SJCRH30 (cell line): ENCODE data around the gene TMEM225B. TPM values are rescaled to one million over a fixed set of nuclear protein-coding genes. Genes with fewer than 3 reads are reported as not detected.
"Not testable (repeated sequence)": the region's sequence is repeated elsewhere in the genome, so short reads cannot be mapped to it uniquely, and the experiment has no call there.

Experiments used
- DNase-seq, 2 experiments: peaks; one replicate each; pipeline ENCODE4 v3.0.0-alpha.2; 2015 to 2020
- H3K27ac ChIP-seq: fragments of 250-450 bp; sonication (Bioruptor Pico); 2 replicates; pipeline ENCODE4 v1.5.1; 2020; ENCODE audit warnings: mild to moderate bottlenecking, moderate library complexity
- H3K27me3 ChIP-seq: fragments of 250-450 bp; sonication (Bioruptor Pico); 2 replicates; pipeline ENCODE4 v1.5.1; 2020; ENCODE audit warnings: mild to moderate bottlenecking, moderate library complexity
- H3K36me3 ChIP-seq: fragments of 250-450 bp; sonication (Bioruptor Pico); 2 replicates; pipeline ENCODE4 v1.5.1; 2020; ENCODE audit warnings: mild to moderate bottlenecking, moderate library complexity
- H3K4me1 ChIP-seq: fragments of 250-450 bp; sonication (Bioruptor Pico); 2 replicates; pipeline ENCODE4 v1.5.1; 2020; ENCODE audit warnings: mild to moderate bottlenecking, moderate library complexity
- H3K4me3 ChIP-seq: fragments of 250-450 bp; sonication (Bioruptor Pico); 2 replicates; pipeline ENCODE4 v1.5.1; 2020; ENCODE audit warnings: mild to moderate bottlenecking, moderate library complexity
- H3K9me3 ChIP-seq: fragments of 250-450 bp; sonication (Bioruptor Pico); replicated peaks from 2 replicates; pipeline ENCODE4 v1.5.1; 2020; ENCODE audit warnings: mild to moderate bottlenecking, moderate library complexity
- total RNA-seq: library from RNA; depleted of rRNA; stranded (reverse); fragments of >200 nt; shearing (Covaris generic); gene quantifications from 2 replicates; pipeline ENCODE4 v1.2.3, GENCODE V29; 2014; rRNA removed

The TMEM225B gene, protein sequence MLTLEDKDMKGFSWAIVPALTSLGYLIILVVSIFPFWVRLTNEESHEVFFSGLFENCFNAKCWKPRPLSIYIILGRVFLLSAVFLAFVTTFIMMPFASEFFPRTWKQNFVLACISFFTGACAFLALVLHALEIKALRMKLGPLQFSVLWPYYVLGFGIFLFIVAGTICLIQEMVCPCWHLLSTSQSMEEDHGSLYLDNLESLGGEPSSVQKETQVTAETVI
- 0.32 and 0.61 TPM in 2 replicates for total RNA-seq

DNA sequence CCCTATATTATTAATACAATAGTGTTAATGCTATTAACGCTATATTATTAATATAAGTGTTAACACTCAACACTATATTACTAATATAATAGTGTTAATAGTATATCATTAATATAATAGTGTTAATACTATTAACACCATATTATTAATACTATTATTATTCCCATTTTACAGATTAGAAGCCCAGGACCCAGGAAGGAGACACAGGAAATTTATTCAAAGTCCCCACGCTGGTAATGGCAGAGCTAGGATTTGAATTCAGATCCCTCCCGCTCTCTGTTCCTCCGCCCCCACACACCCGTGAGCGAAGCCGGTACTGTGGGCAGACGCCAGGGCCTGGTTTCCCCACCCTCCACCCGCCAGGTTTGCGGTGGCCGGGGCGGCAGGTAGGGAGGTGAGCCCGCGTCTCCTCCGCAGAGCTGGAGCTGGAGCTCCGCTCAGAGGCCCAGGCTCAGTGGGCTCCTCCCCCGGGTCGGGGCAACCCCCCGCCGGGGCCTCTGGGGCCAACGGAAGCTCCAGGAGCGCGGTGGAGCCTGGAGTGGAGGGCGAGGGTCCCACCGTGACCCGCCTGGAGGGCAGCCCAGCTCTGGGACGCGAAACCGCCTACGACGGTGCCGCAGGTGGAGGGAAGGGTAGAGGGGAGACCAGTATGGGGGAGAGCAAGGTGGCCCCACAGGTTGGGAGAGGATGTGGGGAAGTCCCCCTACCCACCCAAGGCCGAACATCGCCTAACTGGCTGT is at the start of gene TMEM225B:
TSS of gene TMEM225B (plus strand) at position 506 of the 740 bp plus-strand sequence. CDS start 6,122 bp downstream, outside the sequence.
- Histone ChIP-seq H3K27ac (no peak within 1 kb of the TSS), H3K27me3 (no peaks in the 10 kb centered on the region), H3K4me1 (no peaks in the 10 kb centered on the region), H3K9me3 (no peaks in the 10 kb centered on the region; the same call in 1 of the 2 replicates), H3K4me3 (no peak within 1 kb of the TSS), H3K36me3 (no peaks in the 10 kb centered on the region)
- no peak for DNase-seq

DNA sequence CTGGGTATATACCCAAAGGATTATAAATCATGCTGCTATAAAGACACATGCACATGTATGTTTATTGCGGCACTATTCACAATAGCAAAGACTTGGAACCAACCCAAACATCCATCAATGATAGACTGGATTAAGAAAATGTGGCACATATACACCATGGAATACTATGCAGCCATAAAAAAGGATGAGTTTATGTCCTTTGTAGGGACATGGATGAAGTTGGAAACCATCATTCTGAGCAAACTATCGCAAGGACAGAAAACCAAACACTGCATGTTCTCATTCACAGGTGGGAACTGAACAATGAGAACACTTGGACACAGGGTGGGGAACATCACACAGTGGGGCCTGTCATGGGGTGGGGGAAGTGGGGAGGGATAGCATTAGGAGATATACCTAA is 48.5 kb upstream of the TMEM225B start:
- not testable (repeated sequence) for DNase-seq

DNA sequence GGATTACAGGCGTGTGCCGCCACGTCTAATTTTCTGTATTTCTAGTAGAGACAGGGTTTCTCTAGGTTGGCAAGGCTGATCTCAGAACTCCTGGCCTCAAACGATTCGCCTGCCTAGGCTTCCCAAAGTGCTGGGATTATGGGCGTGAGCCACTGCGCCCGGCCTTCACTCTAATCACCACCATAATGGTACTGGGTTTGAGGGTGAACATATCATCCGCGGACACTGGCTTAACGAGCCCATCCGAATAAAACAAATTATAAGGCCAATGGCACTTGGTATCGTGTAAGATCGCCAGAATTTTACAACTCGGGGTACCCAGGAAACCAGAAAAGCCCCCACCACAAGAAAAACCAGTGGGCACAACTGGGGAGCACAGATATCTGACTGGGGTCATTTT is 46.7 kb upstream of the TMEM225B start:
- H3K27ac ChIP-seq, result peak overlapping the region; percentile 49; the same call in 1 of the 2 replicates
- DNase-seq, result no peak
- H3K9me3 ChIP-seq, result no peaks in the 10 kb centered on the region
- no peaks in the 10 kb centered on the region for H3K27me3 ChIP-seq
- peak overlapping the region; percentile 94 for H3K4me3 ChIP-seq
- no peaks in the 10 kb centered on the region for H3K4me1 ChIP-seq
- no peaks in the 10 kb centered on the region; the same call in 1 of the 2 replicates for H3K36me3 ChIP-seq

More for the DNA sequence above, 48.5 kb upstream of the TMEM225B start:
- H3K4me3 ChIP-seq, H3K4me1 ChIP-seq, H3K9me3 ChIP-seq, H3K27me3 ChIP-seq, H3K36me3 ChIP-seq, H3K27ac ChIP-seq: not testable (repeated sequence)

DNA sequence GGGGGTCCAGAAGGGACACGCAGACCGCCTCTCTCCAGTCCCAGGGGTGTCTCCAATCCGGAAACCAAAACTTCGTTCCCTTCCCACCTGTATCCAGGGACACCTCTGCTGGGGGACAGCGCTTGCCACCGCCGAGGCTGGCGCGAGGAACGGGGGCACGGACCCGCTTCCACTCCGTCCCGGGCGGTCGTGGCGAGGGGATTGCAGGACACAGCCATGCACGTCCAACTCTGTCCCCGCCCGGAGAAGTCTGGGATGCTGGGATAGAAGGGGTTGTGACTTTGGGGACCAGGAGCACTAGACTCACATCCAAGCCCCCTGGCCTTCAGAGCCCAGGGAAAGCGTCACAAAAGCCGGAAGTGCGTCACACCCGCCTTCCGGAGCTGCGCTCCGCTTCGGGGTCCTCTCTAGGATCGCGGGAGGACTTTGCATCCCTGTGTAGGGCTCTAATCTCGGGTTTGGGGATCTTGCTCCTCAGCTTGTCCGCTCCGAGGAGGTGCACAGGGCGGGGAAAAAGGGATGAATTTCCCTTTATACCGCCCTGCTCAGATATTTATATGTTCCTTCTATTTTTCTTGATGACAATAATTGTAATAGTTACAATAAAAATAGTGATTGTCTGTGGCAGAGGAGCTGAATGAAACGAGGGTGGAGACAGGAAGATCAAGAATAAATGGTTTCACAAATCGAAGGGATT is 46.2 kb upstream of the TMEM225B start, which contains the start of gene FAM200A:
TSS of gene FAM200A (minus strand) at position 348 of the 697 bp plus-strand sequence. CDS start 3,707 bp downstream, outside the sequence.
- H3K27me3 ChIP-seq, result no peaks in the 10 kb centered on the region
- peak; percentile 93 to 96 for DNase-seq
- no peaks in the 10 kb centered on the region for H3K4me1 ChIP-seq
- H3K4me3 ChIP-seq, result peak within 1 kb of the TSS; percentile 94
- no peaks in the 10 kb centered on the region for H3K9me3 ChIP-seq
- H3K36me3 ChIP-seq, result peaks cover 3% of the 10 kb centered on the region; the same call in 1 of the 2 replicates
- H3K27ac ChIP-seq, result peak within 1 kb of the TSS; percentile 49

DNA sequence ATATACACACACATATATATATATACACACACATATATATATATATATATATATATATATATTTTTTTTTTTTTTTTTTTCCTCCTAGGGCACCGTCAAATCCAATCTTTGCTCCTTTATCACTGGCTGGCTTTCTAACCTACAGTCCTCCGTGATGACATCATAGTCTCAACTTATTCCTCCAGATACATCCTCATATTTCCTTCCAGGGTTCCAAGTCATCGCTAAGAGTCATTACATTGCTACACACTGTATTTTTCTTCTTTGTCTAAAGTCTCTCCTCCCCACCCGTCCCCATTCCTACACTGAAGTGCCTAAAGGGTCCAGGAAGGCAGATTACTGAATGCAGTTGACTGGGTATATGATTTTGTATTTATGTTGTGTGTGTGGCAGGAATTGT is 45.0 kb upstream of the TMEM225B start:
- no peak overlapping the region for H3K4me3 ChIP-seq
- no peaks in the 10 kb centered on the region for H3K9me3 ChIP-seq
- DNase-seq, result no peak
- H3K27me3 ChIP-seq, result no peaks in the 10 kb centered on the region
- H3K27ac ChIP-seq, result no peak overlapping the region
- peaks cover 6% of the 10 kb centered on the region; the same call in 1 of the 2 replicates for H3K36me3 ChIP-seq
- H3K4me1 ChIP-seq, result peaks cover 4% of the 10 kb centered on the region; the same call in 1 of the 2 replicates

DNA sequence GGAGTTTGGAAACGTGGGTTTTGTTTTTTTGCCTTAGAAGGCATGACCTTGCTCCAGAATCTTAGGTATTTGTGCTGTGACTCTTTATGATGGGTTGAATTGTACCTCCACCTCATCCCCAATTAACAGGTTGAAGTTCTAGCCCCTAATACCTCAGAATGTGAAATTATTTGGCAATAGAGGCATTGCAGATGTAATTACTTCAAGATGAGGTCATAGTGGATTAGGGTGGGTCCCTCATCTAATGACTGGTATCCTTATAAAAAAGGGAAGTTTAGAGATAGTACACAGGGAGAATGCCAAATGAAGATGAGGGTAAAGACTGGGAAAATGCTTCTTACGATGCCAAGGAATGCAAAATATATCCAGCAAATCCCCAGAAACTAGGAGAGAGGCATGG is 43.1 kb upstream of the TMEM225B start:
- Histone ChIP-seq H3K27me3 (no peaks in the 10 kb centered on the region), H3K4me1 (peaks cover 4% of the 10 kb centered on the region; the same call in 1 of the 2 replicates), H3K27ac (no peak overlapping the region), H3K9me3 (no peaks in the 10 kb centered on the region), H3K36me3 (peaks cover 6% of the 10 kb centered on the region; the same call in 1 of the 2 replicates), H3K4me3 (no peak overlapping the region)
- DNase-seq, result no peak

DNA sequence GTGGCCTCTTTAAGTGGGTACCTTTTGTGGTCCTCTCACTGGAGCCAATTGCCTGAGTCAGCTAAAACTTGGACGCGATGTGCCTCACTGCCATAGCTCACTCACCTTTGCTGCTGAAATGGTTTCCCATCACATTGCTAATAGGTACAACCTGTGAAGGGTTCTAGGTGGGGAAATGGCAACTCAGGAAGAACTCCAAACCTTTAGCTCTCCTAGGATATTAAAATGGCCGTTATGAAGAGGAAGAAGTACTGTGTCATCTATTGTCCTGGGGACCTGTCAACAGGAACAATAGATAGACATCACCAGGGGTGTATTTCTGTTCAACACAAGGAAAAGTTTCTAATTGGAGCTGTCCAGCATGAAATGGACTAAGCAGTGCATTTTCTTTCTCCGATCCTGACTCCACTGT is 40.9 kb upstream of the TMEM225B start:
- H3K27ac ChIP-seq, result no peak overlapping the region; the same call in 1 of the 2 replicates
- peak overlapping the region; percentile 89 for H3K4me3 ChIP-seq
- peaks cover 7% of the 10 kb centered on the region for H3K4me1 ChIP-seq
- H3K9me3 ChIP-seq, result no peaks in the 10 kb centered on the region
- DNase-seq, result no peak
- no peaks in the 10 kb centered on the region for H3K27me3 ChIP-seq
- H3K36me3 ChIP-seq, result peaks cover 24% of the 10 kb centered on the region

DNA sequence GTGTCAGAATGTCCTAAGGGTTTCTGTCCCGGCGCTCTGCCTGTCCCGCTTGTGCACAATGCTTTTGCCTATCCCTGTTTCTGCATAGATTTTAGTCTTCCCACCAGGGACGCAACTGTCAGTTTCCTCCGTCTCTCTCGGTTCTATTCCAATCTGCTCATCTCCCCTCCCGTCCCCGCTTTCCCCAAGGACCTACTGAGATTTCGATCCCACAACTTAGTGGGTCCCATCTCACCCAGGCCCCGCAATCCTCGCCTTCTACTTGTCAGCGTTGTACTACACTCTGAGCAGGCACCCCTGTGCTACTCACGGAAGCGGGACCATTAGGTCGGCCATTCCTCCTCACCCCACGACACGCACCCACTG is 40.1 kb upstream of the TMEM225B start:
- H3K9me3 ChIP-seq, result no peaks in the 10 kb centered on the region
- peaks cover 28% of the 10 kb centered on the region for H3K36me3 ChIP-seq
- peaks cover 14% of the 10 kb centered on the region for H3K4me1 ChIP-seq
- H3K27me3 ChIP-seq, result no peaks in the 10 kb centered on the region
- H3K4me3 ChIP-seq, result peak overlapping the region; percentile 89
- peak overlapping the region; percentile 84 for H3K27ac ChIP-seq
- no peak for DNase-seq

DNA sequence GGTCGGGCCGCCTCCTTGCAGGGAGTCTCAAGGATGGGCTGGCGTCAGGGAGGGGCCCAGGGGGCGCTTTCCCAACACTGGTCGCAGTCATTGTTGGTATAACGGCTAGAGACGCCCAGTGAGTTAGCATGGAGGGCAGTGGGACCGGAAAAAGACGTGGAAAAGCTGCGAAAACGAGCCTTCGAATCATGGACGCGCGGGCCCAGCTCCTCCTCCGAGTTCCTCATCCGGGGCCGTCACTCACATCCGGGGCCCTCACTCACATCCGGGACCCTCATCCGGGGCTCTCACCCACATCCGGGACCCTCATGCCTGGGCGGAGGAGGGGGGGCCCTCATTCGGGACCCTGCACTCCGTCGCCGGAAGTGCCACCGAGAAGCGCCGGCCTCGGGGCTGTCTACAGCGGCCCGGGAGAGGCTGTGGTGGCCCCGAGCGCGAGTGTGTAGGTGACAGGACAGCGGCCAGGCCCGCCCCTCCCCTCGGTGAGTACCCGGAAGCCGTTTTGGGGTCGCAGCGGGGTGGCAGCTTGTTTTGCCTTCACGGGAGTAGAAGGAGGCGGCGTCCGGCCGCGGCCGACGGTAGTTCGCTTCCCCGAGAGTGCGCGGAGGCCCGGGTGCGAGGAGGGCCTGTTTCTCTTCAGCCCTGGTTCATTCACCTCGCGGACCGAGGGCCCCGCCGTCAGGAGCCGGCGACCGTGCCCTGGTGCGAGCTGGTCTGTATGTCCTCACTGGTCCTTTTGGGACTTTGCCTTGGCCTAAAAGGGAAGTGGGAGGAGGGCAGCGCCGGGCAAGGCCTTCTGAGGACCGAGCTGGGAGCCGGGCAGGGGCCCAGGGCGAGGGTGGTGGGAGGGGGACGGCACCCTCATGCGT is 39.5 kb upstream of the TMEM225B start, which contains the start of gene ZNF655:
TSS of gene ZNF655 (plus strand) at position 337 of the 869 bp plus-strand sequence. CDS start 1,918 bp downstream, outside the sequence.
- Histone ChIP-seq H3K36me3 (peaks cover 35% of the 10 kb centered on the region), H3K27me3 (no peaks in the 10 kb centered on the region), H3K4me3 (peak within 1 kb of the TSS; percentile 89), H3K4me1 (peaks cover 20% of the 10 kb centered on the region), H3K9me3 (no peaks in the 10 kb centered on the region), H3K27ac (peak within 1 kb of the TSS; percentile 84)
- peak; percentile 97 for DNase-seq

DNA sequence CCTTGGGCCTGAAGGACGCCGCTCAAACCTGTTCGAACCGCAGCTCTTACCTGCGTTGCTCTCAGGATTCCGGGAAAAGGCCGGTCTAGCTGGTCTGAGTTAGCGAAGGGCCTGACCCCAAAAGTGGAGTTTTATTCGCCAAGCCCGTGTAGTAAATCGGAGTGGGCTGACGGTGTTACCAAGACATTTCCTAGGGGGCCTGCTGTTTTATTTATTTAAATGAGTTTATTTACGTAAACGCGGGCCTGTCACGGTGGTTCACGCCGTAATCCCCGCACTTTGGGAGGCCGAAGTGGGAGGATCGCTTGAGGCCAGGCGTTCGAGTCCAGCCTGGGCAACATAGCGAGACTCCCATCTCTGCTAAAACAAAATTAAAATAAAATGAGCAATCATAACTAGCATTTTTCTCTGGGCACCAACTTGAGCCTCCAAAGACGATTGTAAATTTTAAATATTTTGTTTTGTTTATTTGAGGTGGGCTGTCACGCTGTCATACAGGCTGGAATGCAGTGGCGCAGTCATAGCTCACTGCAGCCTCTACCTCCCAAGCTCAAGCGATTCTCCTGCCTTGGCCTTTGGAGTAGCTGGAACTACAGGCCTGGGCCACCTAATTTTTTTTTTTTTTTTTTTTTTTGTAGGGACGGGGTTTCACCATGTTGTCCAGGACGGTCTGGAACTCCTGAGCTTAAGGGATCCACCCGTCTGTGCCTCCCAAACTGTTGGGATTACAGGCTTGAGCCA is 38.7 kb upstream of the TMEM225B start:
- Histone ChIP-seq H3K27ac (peak overlapping the region; percentile 84), H3K4me1 (peaks cover 24% of the 10 kb centered on the region), H3K27me3 (no peaks in the 10 kb centered on the region), H3K36me3 (peaks cover 43% of the 10 kb centered on the region), H3K9me3 (no peaks in the 10 kb centered on the region), H3K4me3 (peak overlapping the region; percentile 89)
- no peak for DNase-seq

DNA sequence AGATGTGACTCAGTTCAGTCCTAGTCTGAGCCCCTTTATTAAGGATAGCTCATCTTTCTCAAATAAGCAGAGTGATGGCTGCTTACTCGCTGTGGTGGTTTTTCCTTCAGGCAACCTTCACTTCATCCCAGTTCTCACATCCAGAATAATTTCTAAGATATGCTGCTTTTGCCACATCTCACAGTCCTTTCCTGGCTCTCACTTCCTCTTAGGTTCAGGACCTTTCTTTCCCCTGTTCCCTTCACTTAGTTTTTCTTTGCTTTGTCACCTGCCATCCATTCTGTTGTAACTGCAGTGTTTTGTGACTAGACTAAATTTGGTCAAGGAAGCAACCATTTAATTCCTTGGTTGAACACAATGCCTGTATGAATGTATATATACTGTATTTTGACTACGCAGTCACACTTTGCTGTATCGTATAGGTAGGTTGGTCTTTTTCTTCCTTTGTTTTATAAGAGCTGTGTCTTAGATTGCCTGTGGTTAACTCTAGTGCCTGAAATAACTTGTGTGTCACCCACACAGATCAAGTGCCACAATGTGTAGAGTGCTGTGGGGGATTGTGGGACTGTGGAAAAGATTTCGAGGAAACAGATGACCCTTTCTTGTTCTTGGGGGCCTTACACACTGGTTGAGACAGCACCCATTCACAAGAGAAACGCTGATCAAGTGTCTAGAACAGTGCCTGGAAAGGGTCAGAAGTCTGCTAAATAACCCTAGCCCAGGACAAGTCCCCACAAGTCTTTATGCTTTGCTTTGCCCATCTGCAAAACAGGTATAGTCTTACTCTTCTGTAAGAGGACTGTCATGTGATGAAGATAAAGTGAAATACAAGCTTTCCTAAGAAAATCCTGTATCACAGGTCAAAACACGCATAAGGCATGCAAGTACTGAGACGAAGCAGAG is 37.0 kb upstream of the TMEM225B start:
- Histone ChIP-seq H3K27ac (no peak overlapping the region), H3K27me3 (no peaks in the 10 kb centered on the region), H3K9me3 (no peaks in the 10 kb centered on the region), H3K4me3 (no peak overlapping the region), H3K4me1 (peaks cover 24% of the 10 kb centered on the region), H3K36me3 (peaks cover 57% of the 10 kb centered on the region)
- no peak for DNase-seq

DNA sequence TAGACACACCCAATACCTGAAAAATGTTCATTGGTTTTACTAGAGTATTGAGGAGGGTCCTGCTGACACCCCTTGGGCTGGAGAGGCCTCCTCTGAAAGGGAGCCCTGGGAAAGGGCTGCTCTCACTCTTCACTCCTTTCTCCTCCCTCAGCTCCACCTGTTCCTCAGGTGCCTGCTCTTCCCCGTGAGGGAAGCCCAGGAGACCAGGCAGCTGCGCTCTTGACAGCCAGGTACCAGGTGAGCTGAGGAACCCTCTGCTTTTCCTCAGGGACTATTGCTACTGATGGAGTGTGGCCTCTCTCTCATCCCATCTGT is 36.4 kb upstream of the TMEM225B start:
- H3K27ac ChIP-seq, result no peak overlapping the region
- peaks cover 58% of the 10 kb centered on the region for H3K36me3 ChIP-seq
- no peaks in the 10 kb centered on the region for H3K9me3 ChIP-seq
- peaks cover 24% of the 10 kb centered on the region for H3K4me1 ChIP-seq
- DNase-seq, result no peak
- H3K4me3 ChIP-seq, result no peak overlapping the region
- no peaks in the 10 kb centered on the region for H3K27me3 ChIP-seq
